Cardiac fibroblast (primary cell): Measurements from ENCODE around the gene CDH23.

Source experiments
- DNase-seq, 2 donors: peaks; one replicate each; pipeline versions ENCODE4 v3.0.0 to v3.0.0-alpha.2; 2010; ENCODE audit warnings: low read depth in 2 of 2
- H3K4me3 ChIP-seq, 2 donors: replicated peaks in 1 of 2; 1 replicate in 1 of 2; 2 replicates in 1 of 2; pipeline ENCODE4 v1.5.1; 2011; ENCODE audit warnings: low read depth in 2 of 2, low read length in 2 of 2, mild to moderate bottlenecking in 2 of 2, moderate library complexity in 1 of 2
- CTCF ChIP-seq: IDR thresholded peaks from one replicate; pipeline ENCODE4 v1.5.1; 2011; ENCODE audit warnings: low read depth, mild to moderate bottlenecking, low read length, inconsistent platforms

Gene CDH23

GRCh38 chr10:71671994-71672946 lies 275.6 kb downstream of the CDH23 start:
- H3K4me3 ChIP-seq = no peak overlapping the region
- DNase-seq = no peak
- no peak for TF ChIP-seq CTCF

GRCh38 chr10:71675295-71675970 lies 278.7 kb downstream of the CDH23 start:
- no peak for TF ChIP-seq CTCF

GRCh38 chr10:71677261-71677660 lies 280.5 kb downstream of the CDH23 start:
- no peak for TF ChIP-seq CTCF
- no peak for DNase-seq
- H3K4me3 ChIP-seq = no peak overlapping the region

More at GRCh38 chr10:71675295-71675970, 278.7 kb downstream of the CDH23 start:
- no peak overlapping the region for H3K4me3 ChIP-seq
- no peak for DNase-seq

- H3K4me3 ChIP-seq = no peak overlapping the region
- TF ChIP-seq CTCF = no peak
- DNase-seq = no peak
Observed at GRCh38 chr10:71678057-71678805, 281.5 kb downstream of the CDH23 start.

- no peak for DNase-seq
- TF ChIP-seq CTCF = no peak
- H3K4me3 ChIP-seq = no peak overlapping the region
Observed at GRCh38 chr10:71679425-71679824, 282.7 kb downstream of the CDH23 start.

GRCh38 chr10:71681977-71682376 lies 285.3 kb downstream of the CDH23 start:
- no peak for DNase-seq
- no peak for TF ChIP-seq CTCF
- H3K4me3 ChIP-seq = no peak overlapping the region
